DMS114 treated with DMSO at 0.1 percent for 48 hours (cell line): Measurements from ENCODE around the gene FASN.

ENCODE experiments used
- DNase-seq: peaks from one replicate; lab custom pipeline; 2025; ENCODE audit not compliant: unreplicated experiment; lab: John Stamatoyannopoulos, UW

The FASN gene

DNA sequence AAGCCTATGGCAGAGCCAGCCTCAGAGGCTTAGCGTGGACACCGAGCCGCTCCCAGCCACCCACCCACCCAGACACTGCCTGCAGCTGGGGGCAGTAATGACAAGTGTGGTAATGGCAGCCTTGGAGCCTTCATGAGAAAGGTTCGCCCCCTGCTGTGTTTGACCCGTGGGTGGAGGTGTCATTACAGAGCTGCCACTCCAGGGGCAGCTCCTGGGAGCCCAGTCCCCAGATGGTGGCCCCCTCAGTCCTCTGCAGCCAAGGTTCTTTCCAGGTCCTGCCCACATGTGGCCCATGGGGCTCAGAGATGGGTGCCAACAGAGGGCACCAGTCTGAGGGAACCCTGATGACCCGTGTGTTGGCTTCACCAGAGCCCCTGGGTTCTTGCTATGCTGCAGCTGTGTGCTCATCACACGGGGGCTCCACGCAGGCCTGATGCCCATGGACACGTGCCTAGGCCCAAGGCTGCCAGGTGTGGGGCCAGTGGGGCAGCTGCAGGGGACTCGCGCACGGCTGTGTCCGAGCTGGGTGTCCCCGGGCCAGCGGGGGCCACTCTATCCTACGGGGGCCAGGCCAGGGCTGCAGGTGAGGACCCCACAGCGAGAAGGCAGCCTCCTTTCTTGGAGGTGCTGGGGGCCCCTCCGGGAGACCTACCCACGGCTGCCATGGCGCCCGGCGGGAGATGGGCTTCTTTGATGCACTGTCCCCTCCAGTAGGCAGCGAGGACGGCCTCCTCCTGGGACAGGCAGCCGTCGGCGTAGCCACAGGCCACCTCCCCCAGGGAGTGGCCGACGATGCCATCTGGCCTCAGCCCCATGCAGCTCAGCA is 8.1 kb downstream of the FASN start:
- no peak for DNase-seq

DNA sequence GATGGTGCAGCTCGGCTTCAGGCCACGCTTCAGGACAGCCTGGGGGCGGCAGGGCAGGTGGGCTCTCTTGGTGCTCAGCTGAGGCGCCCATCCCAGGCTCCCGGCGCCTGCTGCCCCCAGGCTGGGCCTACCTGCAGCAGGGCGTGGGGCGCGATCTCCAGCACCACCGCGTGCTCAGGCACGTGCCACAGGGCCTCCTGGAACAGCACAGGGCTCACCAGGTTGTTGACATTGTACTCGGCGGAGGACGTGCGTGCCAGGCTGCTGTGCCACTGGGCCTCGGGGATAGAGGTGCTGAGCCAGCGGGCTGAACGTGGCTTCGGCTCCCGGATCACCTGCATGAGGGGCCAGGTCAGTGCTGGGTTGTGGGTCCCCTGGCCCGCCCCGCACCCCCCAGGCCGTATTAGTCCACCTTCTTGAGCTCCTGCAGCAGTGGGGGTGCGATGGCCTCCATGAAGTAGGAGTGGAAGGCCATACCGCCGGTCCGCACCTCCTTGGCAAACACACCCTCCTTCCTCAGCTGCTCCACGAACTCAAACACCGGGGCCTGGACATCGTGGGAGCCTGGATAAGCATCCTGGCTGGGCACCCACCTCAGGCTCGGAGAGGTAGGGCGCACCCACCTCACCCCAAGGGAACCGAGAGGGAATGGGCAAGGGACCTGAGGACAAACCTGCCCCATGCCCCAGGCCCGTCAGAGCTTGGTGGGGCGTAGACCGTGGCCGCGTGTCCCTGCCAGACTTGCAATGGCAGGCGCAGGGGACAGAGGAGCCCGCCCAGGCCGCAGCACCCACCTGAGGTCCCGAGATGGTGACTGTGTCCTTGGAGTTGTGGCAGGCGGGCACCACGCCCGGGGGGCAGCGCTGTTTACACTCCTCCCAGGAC is 9.0 kb downstream of the FASN start:
- DNase-seq = no peak

DNA sequence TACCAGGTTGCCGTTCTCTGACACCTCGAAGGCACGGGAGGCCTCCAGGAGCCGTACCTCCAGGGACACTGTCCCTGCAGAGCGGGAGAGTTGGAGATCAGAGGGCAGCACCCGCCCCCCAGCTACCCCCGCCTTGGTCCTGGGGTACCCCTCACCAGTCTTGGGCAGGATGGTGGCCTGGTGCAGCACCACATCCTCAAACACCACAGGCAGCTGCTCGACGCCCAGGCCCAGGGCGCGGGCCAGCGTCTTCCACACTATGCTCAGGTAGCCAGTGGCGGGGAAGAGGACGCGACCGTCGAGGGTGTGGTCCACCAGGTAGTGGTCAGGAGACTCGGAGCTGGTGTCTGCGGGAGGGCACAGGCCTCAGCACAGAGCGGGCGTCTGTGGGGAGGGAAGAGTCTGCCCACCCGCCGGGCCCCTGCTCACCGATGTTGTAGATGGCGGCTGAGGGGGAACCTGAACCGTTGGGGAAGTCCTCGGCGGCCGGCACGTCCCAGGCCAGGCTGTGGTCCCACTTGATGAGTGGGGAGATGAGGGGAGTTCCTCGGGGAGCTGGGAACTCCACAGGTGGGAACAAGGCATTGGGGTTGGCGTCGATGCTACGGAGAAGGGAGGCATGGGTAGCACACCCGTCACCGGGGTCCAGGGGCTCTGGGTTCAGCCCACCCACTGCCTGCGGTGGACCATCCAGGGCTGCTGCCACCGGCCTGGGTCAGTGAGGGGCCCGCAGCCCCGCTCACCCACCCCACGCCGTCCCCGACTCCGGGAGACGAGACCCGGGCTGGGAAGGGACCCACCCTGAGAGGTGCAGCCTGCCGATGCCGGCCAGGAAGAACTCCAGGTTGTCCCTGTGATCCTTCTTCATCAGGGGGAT is 9.8 kb downstream of the FASN start:
- DNase-seq = no peak

DNA sequence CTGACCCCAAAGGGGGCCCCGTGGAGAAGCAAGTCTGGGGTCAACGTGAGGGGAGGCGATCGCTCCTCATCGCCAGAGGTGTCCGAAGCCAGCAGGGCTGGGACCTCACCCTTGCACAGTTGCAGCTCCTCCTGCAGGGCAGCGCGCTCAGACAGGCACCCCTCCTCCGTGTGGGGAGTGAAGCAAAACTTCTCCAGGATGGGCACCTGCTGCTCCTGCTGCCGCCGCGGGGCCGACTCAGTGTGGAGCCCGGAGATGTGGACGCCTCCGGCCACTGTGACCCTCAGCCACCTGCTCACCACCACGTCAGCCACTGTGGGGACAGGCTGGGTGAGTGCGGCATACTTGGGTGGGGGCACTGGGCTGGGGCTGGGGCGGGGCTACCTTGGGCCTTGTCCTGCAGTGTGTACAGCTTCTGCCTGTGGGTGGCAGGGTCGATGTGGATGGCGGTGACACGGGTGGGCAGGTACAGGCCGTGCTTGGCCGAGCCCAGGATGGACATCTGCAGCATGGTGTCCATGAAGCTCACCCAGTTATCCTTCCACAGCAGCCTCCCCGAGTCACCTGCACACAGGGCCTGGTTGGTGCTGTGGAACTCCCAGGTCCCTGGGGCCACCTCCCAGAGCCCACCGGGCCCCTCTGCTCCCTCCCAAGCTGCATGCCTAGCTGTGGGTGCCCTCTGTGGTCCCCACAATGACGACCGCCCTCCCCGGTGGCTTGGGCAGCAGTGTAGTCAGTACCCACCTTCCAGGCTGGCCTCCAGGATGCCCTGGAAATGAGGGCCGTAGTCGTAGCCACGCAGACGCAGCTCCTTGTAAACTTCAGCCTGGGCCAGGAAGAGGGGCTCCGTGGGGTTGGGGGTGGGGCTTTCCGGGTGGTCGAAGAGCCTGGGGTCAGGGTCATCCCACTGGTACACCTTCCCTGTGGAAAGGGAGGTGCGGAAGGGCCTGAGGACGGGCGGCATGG is 10.8 kb downstream of the FASN start:
- DNase-seq = no peak

DNA sequence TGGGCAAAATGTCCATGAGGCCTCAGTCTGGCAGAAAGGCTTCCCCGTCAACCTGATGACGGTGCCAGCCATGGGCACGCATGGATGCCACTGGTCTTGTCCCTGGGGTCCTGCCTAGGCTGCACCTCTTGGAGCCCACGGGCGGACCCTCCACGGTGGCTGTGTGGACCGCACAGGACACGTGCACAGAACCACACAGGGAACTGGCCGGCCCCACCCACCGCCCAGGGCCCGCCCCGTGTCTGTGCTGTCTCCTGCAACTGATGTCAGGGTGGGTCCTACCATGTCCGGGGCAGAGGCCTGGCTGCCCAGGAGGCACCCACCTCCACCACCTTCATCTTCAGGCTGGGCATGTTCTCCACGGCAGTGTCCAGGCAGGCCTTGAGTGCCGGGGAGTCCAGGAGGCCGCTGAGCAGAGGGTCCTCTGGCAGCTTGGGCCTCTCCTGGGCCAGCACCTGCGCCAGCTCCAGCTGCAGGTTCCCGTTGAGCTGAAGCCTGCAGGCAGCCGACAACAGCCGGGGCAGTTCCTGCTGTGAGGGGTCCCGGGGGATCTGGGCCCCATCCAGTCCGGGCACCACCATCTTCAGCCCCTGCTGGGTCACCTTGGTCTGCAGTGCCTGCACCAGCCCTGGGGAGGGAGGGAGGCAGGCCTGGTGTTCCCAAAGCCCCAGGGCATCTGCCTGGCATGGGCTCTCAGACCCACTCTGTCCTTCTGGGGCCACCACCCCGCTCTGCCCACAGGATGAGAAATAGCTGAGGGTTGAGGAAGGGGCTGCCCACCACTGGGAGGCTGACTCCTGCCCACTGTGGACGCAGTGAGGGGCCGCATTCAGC is 11.9 kb downstream of the FASN start:
- no peak for DNase-seq

DNA sequence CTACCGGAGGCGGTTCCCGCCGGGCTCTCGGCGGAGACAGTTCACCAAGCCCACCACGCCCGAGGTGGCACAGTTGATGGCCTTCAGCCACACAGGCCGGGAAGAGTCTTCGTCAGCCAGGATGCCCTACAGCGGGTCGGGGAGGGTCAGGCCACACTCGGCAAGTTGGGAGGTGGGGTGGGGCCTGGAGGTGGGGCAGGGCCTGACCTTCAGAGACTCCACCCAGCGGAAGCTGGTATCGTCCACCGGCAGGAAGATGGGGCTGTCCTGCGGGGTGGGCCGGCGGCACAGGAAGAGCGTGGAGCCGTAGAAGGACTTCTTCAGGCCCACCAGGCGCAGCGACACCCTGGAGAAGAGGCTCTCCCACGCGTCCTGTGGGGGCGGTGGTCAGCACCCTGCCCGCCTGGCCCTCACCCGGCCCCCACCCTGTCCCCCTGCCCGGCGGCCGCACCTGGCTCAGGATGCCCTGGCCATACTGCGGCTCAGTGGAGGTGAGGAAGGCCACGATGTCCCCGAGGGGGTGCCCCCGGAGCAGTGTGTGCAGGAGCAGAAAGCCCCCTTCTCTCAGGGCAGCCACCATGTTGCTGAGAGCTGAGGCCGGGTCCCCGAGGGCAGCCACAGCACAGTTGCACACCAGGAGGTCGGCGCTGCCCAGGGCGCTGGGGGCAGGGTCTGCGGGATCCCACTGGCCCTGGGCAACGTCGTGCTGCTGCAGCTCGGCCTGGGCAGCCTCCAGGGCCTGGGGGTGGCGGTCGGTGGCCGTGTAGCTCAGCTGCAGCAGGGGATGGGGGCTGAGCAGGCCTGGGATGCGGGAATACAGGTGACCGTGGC is 12.8 kb downstream of the FASN start:
- DNase-seq = no peak

DNA sequence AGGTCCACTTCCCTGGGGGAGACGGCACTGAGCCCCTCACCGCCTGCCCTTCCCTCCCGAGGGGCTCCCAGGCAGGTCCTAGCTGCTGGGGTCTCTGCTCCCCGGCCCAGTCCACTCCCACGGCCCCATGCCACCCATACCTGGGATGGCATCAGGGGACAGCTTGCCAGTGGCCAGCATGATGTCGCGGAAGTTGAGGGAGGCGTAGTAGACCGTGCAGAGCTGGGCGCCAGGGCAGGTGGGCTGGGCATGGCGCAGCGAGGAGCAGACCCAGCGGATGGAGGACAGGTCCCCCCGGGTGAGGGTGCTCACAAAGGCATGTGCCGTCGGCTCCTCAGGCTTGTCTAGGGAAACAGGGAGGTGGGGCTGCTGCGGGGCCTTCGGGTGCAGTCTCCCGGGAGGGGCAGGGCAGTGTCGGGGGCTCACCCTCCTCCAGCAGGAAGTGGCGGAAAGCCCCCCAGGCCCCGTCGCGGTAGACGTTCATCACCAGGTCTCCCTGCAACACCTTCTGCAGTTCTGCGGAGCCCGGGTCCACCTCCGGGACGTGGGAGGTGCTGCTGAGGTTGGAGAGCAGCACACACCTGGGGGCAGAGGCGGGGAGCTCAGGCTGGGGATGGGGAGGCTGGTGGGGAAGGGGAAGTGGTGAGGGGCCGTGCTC is 13.5 kb downstream of the FASN start:
- no peak for DNase-seq

DNA sequence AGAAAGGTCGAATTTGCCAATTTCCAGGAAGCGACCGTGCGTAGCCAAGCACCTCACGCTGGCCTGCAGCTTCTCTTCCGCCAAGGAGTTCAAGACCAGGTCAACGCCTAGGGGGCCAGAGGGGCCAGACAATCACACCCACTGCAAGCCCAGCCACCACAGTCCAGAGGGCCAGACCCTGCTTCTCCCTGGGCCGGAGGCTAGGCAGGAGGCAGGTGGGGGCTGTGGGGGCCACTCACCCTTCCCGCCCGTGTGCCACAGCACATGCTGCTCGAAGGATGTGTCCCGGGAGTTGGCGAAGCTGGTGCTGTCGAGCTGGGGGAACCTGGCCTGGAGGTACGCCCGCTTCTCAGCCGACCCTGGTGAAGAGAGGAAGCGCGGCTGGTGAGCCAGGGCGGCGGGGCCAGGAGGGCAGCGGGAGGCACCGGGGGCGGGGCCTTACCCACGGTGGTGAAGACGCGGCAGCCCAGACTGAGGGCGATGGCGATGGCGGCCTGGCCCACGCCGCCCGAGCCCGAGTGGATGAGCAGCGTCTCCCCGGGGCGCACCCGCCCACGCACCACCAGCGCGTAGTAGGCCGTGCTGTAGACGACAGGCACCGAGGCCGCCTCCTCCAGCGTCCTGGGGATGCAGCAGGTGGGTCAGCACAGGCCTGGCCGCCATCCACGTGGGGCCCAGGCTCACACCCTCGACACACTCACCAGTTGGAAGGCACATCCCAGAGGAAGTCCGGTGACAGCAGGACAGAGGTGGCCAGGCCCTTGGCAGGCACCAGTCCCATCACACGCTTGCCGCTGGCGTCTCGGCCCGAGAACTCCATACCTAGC is 14.3 kb downstream of the FASN start:
- no peak for DNase-seq

DNA sequence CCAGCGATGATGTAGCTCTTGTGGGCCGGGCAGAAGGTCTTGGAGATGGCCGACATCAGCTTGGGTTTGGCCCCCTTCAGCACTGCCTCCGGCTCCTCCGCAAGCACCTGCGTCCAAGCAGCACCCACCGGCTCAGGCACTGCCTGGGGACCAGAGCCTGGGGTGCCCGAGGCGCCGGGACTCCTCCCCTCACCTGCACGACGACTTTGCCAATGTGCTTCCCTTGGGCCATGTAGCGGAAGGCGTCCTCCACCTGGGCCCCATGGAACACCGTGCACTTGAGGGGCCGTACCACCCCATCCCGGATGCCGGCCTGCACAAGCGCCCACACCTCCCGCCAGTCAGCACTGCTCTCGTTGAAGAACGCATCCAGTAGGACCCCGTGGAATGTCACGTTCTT is 15.0 kb downstream of the FASN start:
- DNase-seq = no peak

DNA sequence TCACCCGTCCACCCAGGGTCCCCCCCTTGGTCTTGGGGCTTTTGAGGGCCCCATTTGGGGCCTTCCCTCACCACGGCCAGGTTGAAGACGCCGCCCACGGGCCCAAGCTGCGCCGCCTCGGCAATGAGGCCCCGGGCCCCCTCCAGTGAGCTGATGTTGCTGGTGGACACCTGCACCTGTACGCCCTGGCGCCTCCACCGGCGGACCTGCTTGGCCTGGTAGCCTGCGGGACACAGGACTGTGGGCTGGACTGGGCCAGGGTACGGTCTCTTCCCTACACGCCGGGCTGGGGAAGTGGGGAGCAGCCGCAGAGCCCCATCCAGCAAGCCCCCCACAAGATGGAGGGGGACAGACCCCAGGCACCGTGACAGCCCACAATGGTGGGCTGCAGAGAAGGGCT is 15.6 kb downstream of the FASN start:
- no peak for DNase-seq

DNA sequence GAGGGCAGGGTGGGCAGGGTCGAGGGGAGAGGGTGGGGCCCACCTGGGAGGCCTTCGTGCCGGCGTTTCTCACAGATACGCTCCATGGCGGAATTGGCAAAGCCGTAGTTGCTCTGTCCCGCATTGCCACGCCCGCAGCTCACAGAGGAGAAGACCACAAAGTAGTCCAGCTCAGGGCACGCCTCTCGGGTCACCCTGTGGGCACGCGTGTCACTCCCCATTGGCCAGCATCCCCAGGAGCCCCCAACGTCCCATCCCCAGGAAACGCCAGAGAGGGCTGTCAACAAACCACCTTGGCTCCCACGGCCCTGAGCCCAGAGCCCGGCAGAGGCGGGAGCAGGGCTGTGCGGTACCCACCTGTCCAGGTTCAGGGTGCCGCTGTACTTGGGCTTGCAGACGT is 16.1 kb downstream of the FASN start:
- no peak for DNase-seq

DNA sequence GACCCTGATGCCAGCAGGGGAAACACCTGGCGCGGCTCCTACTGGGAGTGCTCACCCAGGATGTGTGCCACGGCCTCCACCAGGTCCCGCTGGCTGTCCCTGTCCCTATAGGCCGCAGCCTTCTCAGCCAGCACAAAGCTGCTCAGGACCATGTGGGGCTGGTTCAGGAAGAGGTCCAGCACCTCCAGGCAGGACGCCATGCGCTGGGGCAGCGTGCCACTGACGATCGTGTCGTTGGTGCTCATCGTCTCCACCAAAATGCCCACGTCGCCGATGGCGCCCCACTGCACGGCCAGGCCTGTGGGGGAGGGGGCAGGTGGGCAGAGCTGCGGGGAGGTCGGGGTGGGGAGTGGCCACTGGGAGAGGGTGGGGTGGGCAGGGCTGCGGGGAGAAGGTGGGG is 16.5 kb downstream of the FASN start:
- no peak for DNase-seq

DNA sequence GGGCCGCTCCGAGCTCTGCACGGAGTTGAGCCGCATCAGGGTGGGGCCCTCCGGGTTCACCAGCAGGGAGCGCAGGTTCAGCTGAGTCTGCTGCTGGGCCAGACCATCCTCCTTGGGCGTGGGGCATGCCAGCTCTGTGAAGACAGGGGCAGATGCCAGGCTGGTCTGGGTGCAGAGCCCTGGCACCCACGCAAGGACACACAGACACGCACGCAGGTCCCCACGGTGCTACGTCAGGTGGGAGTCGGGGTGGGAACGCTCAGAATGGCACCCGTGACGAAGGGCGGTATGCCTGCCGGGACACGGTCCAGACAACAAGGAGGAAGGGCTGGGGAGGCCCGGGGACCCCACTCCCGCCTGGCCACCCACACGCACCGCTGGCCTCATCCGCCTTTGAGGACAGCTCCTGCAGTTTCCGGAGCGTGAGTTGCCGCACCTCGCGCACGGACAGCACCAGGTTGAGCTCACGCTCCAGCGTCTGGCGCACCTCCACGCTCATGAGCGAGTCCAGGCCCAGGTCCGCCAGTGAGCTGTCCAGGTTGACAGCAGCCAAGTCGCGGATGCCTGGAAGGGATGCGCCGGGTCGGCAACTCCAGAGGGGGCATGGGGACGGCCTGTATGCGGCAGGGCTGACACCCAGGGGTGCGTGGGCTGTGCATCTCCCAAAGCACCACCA is 17.1 kb downstream of the FASN start:
- no peak for DNase-seq

DNA sequence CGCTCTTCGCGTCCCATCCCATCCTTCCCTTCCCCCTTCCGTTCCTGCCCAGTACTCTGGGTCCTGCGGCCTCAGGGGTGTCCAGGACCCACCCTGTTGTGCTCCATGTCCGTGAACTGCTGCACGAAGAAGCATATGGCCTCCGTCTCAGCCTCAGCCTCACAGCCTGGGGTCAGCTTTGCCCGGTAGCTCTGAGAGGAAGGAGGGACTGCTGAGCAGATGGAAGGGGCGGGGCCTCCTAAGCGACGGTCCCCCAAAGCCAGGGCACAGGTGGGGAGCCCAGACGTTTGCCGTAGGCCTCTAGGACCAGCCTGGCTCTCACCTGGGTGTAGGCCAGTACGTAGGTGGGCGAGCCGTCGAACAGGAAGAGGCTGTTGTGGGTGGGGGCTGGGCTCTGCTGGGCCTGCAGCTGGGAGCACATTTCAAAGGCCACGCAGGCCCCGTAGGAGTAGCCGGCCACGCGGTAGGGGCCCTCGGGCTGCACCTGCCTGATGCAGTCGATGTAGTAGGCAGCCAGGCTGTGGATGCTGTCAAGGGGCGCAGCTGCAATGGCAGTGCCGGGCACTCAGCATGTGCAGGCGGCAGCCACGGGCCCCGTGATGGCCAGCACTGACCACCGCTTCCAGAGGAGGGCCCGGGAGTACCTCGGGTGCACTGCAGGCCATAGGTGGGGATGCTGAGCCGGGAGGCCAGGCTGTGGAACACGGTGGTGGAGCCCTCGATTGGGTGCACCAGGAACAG is 17.8 kb downstream of the FASN start:
- no peak for DNase-seq

DNA sequence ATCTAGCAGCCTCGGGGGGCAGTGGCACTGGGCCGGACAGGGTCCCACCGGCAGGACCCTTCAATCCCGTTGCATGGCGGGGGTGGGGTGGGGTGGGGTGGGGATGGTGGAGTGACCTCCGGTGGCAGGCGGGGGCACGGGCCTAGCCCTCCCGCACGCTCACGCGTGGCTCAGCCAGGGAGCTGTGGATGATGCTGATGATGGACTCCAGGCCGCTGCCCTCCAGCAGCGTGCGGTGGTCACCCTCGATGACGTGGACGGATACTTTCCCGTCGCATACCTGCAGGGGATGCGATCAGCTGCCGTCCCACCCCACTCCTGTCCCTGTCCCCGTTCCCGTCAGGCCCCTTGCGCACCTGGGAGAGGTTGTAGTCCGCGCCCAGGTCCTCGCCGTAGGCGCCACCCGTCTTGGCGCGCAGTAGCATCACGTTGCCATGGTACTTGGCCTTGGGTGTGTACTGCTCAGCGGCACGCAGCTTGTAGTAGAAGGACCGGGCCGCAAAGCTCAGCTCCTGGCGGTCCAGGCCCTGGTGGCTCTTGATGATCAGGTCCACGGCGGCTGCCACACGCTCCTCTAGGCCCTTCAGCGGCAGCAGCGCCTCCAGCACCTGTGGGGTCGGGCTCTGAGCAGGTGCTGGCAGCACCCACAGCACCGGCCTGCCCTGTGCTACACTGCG is 18.9 kb downstream of the FASN start:
- DNase-seq = no peak
